ENCODE results near the gene MED4.

MED4 gene

DNA sequence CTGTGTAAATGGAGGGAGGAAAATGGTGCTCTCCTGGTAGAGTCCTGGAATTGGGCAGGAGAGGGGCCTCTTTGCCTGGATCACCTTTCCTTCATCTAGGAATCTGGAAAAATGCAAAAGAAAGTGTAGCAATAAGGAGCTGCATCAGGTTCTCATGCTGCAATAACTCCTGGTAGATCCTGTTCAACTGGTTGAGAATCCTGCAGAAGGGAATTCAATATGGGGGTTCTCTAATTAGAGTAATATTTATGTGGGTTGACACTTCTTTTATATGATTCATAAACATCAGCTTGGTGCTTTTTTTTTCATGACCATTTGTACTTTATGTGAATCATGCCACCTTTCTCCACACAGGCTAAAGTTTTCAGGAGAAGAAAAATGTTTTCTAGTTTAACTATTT is 66.8 kb downstream of the MED4 start:
- no peak for DNase-seq
